Endometrial microvascular endothelial cells (primary cell): ENCODE results near the gene EBF3. TPM values are rescaled to one million over a fixed set of nuclear protein-coding genes. Genes with fewer than 3 reads are reported as not detected.

Experiments used
- in situ Hi-C: cut with HindIII; loops from 2 replicates; pipeline ENCODE4 v1.10.0; 2017; ENCODE audit warnings: low sequenced_read_pairs, low pct_unique_long_range_greater_than_20kb; ENCODE audit errors: inconsistent ontology term
- total RNA-seq: library from RNA; depleted of rRNA; stranded (reverse); fragments of >200 nt; gene quantifications from one replicate; pipeline ENCODE4 v1.2.3, GENCODE V29; 2015; ENCODE audit errors: inconsistent ontology term

The EBF3 gene
- total RNA-seq, 1 donor from 2014 or later: 0.74 TPM

DNA sequence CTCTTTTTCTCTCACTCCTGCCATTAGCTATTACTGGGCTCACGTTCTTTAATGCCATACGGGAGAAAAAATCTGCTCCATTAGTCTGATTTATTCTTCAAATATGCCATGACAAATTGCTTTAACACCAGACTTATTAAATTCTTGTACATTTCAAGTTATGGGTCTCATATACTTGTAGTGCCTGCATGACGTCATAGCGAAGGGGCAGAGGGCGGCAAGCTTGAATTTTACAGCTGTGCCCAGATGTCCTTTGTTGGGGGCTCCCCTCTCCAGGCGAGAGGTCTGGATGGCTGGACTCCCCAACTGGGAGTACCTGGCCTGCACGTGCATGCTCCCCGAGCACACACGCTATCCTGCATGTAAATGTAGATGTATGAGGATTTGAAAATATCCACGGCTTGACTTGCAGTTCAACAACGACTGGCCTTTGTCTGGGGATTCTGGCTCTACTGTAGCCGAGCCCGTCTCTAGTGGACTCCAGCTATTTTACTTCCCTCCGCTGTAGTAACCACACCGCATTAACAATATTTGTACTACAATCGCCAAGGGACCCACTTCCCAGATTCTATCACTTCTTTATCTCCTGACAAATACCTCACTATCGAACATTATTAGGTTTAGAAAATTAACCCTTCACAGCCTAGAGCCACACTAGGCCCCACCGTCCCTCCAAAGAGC, 79.5 kb downstream of the EBF3 start:
- in situ Hi-C loops: no loop called here

- in situ Hi-C loops: no loop called here
These were observed 80.3 kb downstream of the EBF3 start for GRCh38 chr10:129883626-129884397.

GRCh38 chr10:129883029-129883428, 81.0 kb downstream of the EBF3 start:
- in situ Hi-C loops: no loop called here

GRCh38 chr10:129882291-129883010, 81.6 kb downstream of the EBF3 start:
- in situ Hi-C loops: no loop called here

- in situ Hi-C loops: no loop called here
These were observed 82.4 kb downstream of the EBF3 start for GRCh38 chr10:129881641-129882040.

DNA sequence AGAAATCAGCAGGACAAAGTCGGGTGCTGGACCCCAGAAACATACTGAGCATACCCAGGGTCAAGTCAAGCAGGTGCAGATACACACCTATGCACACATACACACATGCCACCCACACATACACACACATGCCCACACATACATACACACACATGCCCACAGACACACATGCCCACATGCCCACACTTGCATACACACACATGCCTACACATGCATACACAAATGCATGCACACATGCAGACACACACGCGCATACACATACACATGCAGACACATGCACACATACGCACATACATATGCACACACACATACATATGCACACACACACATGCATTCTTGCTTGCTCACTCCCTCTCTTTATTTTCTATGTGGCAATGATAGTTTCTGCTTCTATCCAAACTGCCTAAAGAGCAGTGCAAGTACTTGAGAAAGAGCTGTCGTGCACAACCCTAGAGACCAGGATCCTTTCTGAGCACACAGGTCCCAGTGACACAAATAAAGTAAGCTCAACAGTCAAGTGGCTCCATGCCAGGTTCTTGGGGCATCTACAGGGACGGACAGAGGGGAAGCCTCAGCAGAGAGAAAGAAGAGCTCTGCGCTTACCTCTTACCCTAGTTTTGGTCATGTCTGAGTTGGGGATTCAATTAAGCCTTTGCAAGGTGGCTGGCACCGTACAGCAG, 83.7 kb downstream of the EBF3 start:
- in situ Hi-C loops: no loop called here

- in situ Hi-C loops: no loop called here
These were observed 84.4 kb downstream of the EBF3 start for GRCh38 chr10:129879655-129880054.

- in situ Hi-C loops: no loop called here
These were observed 85.2 kb downstream of the EBF3 start for GRCh38 chr10:129878835-129879234.

GRCh38 chr10:129877773-129878371, 86.2 kb downstream of the EBF3 start:
- in situ Hi-C loops: no loop called here

DNA sequence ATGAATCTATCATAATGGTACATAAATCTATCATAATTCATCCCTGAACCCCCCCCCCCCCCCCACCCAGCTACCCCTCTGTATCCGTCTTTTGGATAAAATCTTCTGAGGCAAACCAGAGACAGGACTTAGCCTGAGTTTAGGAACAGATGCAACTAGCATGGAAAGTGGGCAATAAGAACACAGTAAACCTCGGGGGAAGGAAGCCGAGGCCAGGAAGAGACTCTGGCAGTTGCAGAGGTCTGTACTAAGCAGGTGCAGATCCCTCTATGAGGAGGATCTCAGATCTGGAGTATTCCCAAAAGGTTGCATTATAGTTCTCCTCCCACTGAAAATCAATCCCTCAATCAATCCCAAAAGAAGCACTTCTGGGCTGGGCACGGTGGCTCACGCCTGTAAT, 87.2 kb downstream of the EBF3 start:
- in situ Hi-C loops: no loop called here

GRCh38 chr10:129875993-129876726, 87.9 kb downstream of the EBF3 start:
- in situ Hi-C loops: no loop called here

DNA sequence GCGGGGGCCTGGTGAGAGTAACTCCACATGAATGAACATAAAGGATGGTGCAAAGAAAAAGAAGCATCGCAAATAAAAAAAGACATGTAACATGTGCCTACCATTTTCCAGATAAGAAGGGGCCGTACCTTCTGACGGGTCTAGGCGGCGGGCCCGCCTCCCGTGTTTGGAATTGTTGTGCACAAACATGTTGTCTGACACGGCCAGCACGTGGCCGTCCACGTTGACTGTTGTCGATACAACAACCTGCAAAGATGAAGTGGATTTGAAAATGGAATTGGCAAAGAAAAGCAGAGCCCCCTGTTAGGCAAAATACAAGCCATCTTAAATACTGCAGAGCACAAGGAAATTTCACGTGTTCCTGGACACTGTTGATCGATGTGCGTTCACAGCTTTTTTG, 90.7 kb downstream of the EBF3 start:
- in situ Hi-C loops: no loop called here

DNA sequence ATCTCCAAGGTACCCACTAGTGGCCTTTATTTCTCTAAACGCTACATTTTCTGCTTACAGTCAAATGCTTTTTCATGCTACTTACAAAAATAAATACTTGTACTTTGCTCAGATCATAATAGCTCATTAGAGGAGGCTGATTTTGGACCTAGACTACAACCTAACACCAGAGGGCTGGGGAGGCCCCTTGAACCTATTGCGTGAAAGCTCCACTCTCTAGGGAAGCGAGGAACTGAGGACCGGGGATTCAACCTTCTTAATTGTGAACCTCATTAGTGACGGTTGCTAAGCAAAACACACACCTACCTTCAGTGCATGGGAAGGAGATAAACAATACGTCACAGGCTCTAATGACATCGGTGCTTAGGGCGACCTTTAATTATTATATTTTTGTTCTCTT, 92.1 kb downstream of the EBF3 start:
- in situ Hi-C loops: no loop called here

DNA sequence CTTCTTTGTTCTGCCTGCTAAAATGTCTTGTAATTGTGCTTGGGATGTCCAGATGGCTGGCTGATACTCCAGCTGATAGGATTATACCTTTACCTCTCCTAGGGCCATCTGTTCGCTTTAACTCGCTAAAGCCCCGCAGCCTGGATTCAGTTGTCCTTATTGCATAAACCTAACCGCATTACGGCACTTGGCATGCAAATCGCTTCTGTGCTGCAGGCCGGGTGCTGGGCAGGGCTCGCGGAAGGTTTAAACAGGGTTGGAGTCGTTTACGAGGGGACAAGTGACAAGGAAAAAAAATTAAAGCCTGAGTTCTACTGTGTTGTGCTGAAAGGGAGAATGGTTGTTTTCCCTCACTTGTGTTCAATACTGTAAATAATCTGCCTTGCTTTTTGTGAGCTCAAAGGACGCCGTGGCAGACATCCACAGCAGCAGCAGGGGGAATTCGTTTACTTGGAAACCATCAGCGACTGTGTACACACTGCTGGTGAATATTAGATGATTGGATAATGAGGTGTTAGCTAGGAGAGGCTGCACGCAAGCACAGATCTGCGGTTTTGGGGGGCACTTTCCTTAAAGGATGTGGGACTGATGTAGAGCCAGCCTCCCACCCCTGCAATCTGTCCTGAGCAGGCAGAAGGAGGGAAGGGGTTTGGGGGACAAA, 93.0 kb downstream of the EBF3 start:
- in situ Hi-C loops: no loop called here

DNA sequence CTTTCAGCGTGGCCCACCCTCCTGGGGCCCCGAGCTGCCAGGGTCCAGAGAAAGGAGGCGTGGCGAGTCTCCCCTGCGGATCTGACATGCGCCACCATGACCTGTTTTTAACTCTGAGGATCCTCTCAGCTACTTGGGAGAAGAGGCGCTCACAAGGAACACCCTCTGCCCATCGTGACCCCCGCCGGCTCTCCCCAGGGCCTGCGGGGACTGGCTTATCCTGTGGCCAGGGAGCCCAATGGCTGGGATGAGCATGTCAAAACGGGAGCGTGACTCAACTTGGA, 93.7 kb downstream of the EBF3 start:
- in situ Hi-C loops: no loop called here

DNA sequence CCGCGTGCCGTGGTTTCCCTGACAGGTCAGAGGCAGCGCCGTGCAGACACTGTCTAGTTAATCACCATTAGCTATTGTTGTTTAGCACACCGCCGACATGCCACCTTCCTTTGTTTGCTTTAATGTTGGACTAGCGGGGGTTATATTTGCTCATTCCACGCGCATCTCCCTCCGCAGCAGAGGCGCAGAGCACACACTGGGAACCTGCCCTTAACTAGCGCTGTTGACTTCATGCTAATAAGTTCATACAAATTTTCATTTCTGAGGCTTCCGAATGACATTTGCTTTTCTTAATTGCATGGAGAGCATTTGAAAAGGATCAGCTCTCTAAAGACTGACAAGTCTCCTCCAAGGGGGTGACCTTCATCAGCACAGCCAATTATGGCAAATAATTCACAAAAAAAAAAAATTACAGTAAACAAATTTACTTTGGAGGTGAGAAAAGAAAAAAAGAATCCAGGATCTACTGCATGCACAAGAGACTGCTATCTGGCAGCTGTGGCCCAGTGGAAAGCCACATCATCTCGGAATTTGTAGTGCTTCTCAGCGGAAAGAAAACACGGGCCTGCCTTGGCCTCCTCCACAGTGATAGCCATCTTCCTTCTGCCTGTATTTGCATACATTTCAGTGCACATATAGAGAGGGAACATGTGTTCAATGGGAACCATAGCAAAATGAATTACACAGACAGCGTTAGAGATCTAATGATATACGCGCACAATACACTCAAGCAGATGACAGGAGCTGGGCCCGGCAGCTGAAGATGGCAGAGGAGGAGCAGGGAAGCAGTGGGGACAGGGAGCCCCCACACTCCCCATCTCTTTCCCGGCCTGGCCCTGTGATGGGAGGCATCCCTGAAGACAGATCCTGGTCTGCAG, 94.2 kb downstream of the EBF3 start:
- in situ Hi-C loops: no loop called here

GRCh38 chr10:129868449-129869035, 95.5 kb downstream of the EBF3 start:
- in situ Hi-C loops: no loop called here
